ENCODE measurements around the gene ANKFY1. TPM values are rescaled to one million over a fixed set of nuclear protein-coding genes. Genes with fewer than 3 reads are reported as not detected.
A peak's percentile ranks its signal among the peaks of the same experiment; 100 is the strongest.

The ANKFY1 gene
- total RNA-seq, 1 experiment from 2014 or later: 46.8 TPM

GRCh38 chr17:4267402-4267801 is 3.6 kb upstream of the ANKFY1 start:
- TF ChIP-seq ZNF416 (CRISPR knock-in tag; IDR thresholded peaks at IDR 0.05) (no peak), ZNF512 (CRISPR knock-in tag; IDR thresholded peaks at IDR 0.05; ENCODE audit: borderline replicate concordance) (no peak), CBFB (CRISPR knock-in tag; IDR thresholded peaks at IDR 0.05; ENCODE audit: low read depth) (no peak), NR3C1 (CRISPR knock-in tag; conservative IDR thresholded peaks at IDR 0.05; ENCODE audit: low read depth) (no peak), SOX15 (CRISPR knock-in tag; IDR thresholded peaks at IDR 0.05) (no peak), ERG (CRISPR knock-in tag; IDR thresholded peaks at IDR 0.05) (no peak), RELA (CRISPR knock-in tag; IDR thresholded peaks at IDR 0.05; ENCODE audit: borderline replicate concordance) (no peak), FOXK1 (CRISPR knock-in tag; IDR thresholded peaks at IDR 0.05) (no peak)
- H3K27ac Mint-ChIP-seq: peak overlapping the region; percentile 13
- no peak for DNase-seq (ENCODE audit: low spot score)
- no peaks in the 10 kb centered on the region for H3K9me3 Mint-ChIP-seq
- no peaks in the 10 kb centered on the region for H3K27me3 Mint-ChIP-seq (ENCODE audit: low read depth)
- H3K4me3 Mint-ChIP-seq: no peak overlapping the region
- no peak for ATAC-seq
- peaks cover 24% of the 10 kb centered on the region for H3K4me1 Mint-ChIP-seq
- peaks cover 26% of the 10 kb centered on the region for H3K36me3 Mint-ChIP-seq
- CTCF ChIA-PET: interaction anchor here (2.2 kb wide), 1 partner anchor 18 kb away, joined by 6 read pairs; no protein-coding TSS in a partner anchor
- POLR2A ChIA-PET: no interaction called here

- peaks cover 31% of the 10 kb centered on the region for H3K4me1 Mint-ChIP-seq
- POLR2A ChIA-PET: no interaction called here
These were observed 2.8 kb upstream of the ANKFY1 start for GRCh38 chr17:4266550-4266949.

GRCh38 chr17:4262703-4263102 is 1.1 kb downstream of the ANKFY1 start:
- POLR2A ChIA-PET: no interaction called here
- TF ChIP-seq ATF1 (CRISPR knock-in tag; IDR thresholded peaks at IDR 0.05) (no peak), ZBTB43 (CRISPR knock-in tag; IDR thresholded peaks at IDR 0.05) (0 out of 2 replicates have a peak, but pooled peaks have one; percentile 25), ATF6 (CRISPR knock-in tag; IDR thresholded peaks at IDR 0.05) (no peak)
- DNase-seq (ENCODE audit: low spot score) (no peak), ATAC-seq (no peak)
- peak overlapping the region; percentile 85 for H3K27ac Mint-ChIP-seq
- H3K9me3 Mint-ChIP-seq: peaks cover 7% of the 10 kb centered on the region
- H3K4me1 Mint-ChIP-seq: peaks cover 32% of the 10 kb centered on the region
- CTCF ChIA-PET: interaction anchor here (1.3 to 2.3 kb wide), 2 partner anchors 13 to 47 kb away, joined by 4 to 7 read pairs; no protein-coding TSS in a partner anchor
- peaks cover 21% of the 10 kb centered on the region for H3K36me3 Mint-ChIP-seq
- H3K27me3 Mint-ChIP-seq (ENCODE audit: low read depth): no peaks in the 10 kb centered on the region
- peak overlapping the region; percentile 82 for H3K4me3 Mint-ChIP-seq

More at GRCh38 chr17:4266550-4266949, 2.8 kb upstream of the ANKFY1 start:
- H3K27ac Mint-ChIP-seq: peak overlapping the region; percentile 77
- DNase-seq (ENCODE audit: low spot score) (no peak), ATAC-seq (no peak)
- no peaks in the 10 kb centered on the region for H3K27me3 Mint-ChIP-seq (ENCODE audit: low read depth)
- no peak overlapping the region for H3K4me3 Mint-ChIP-seq
- TF ChIP-seq OVOL2 (CRISPR knock-in tag; IDR thresholded peaks at IDR 0.05; ENCODE audit: borderline replicate concordance) (no peak), EMX1 (CRISPR knock-in tag; IDR thresholded peaks at IDR 0.05) (0 out of 2 replicates have a peak, but pooled peaks have one; percentile 56), ZNF671 (CRISPR knock-in tag; IDR thresholded peaks at IDR 0.05) (no peak)
- peaks cover 19% of the 10 kb centered on the region for H3K36me3 Mint-ChIP-seq
- H3K9me3 Mint-ChIP-seq: no peaks in the 10 kb centered on the region
- CTCF ChIA-PET: no interaction called here
